Heart left ventricle (tissue), 16 donors: Measurements from ENCODE around the gene ST7. TPM values are rescaled to one million over a fixed set of nuclear protein-coding genes. Genes with fewer than 3 reads are reported as not detected.

Experiments used
- ATAC-seq, 4 donors: fragments of 200-7000 bp; cut with Tn5 transposase; one replicate each; pipeline ENCODE4 v1.9.1; 2020 to 2022; ENCODE audit warnings: moderate library complexity in 4 of 4, mild to moderate bottlenecking in 3 of 4, moderate number of reproducible peaks in 1 of 4
- DNase-seq, 5 donors: peaks; one replicate each; pipeline ENCODE4 v3.0.0-alpha.2; 2020
- H3K27ac ChIP-seq, 12 donors: fragments of 200-600 bp; sonication (generic) in 4 of 12; one replicate each; pipeline versions ENCODE4 v1.5.0 to v1.8.0; 2016 to 2022; ENCODE audit warnings: mild to moderate bottlenecking in 2 of 12
- H3K27me3 ChIP-seq, 9 donors: fragments of 200-600 bp; sonication (generic) in 2 of 9; one replicate each; pipeline versions ENCODE4 v1.5.1 to v1.8.0; 2016 to 2022; ENCODE audit warnings: mild to moderate bottlenecking in 3 of 9
- H3K36me3 ChIP-seq, 9 donors: fragments of 200-600 bp; sonication (generic) in 2 of 9; one replicate each; pipeline versions ENCODE4 v1.5.0 to v1.8.0; 2018 to 2022; ENCODE audit warnings: mild to moderate bottlenecking in 2 of 9
- H3K4me1 ChIP-seq, 12 donors: fragments of 200-600 bp; sonication (generic) in 4 of 12; one replicate each; pipeline versions ENCODE4 v1.5.0 to v1.8.0; 2016 to 2022; ENCODE audit warnings: mild to moderate bottlenecking in 3 of 12
- H3K4me3 ChIP-seq, 12 donors: fragments of 200-600 bp; sonication (generic) in 4 of 12; one replicate each; pipeline versions ENCODE4 v1.5.0 to v1.8.0; 2017 to 2022; ENCODE audit warnings: mild to moderate bottlenecking in 9 of 12, moderate library complexity in 4 of 12
- H3K9me3 ChIP-seq, 12 donors: fragments of 200-600 bp; sonication (generic) in 4 of 12; one replicate each; pipeline versions ENCODE4 v1.5.0 to v1.8.0; 2016 to 2022; ENCODE audit warnings: mild to moderate bottlenecking in 1 of 12
- POLR2A ChIP-seq, 2 donors: fragments of 450-650 bp; IDR thresholded peaks; one replicate each; pipeline ENCODE4 v1.6.1; 2017; ENCODE audit warnings: antibody characterized with exemption in 2 of 2, mild to moderate bottlenecking in 2 of 2, moderate library complexity in 2 of 2
- WGBS, 4 donors: extraction: QIAGEN DNeasy Blood & Tissue Kit in 2 of 4; methylation state at CpG; one replicate each; pipeline versions ENCODE4 v1.1.5 to v1.1.7; 2013 to 2018; 5-methylcytosine and 5-hydroxymethylcytosine counted together
- intact Hi-C, 10 donors: fragments of 100-400 bp; cut with DNase I; formaldehyde crosslinking; loops; one replicate each; pipeline versions ENCODE4 v1.11.1 to v1.14.2; 2022
- polyA plus RNA-seq, 2 donors: library from polyadenylated mRNA; stranded (reverse); fragments of 200-250 nt; gene quantifications; one replicate each; pipeline ENCODE4 v1.2.3, GENCODE V29; 2013
- total RNA-seq, 9 donors: library from RNA; depleted of rRNA in 2 of 9; stranded (reverse); fragments of >200 nt in 2 of 9; fragmentation: NEBNext Ultra II Directional in 3 of 9; extraction: Animal tissue kit (Norgen Biotek cat#: 25700) in 3 of 9; gene quantifications; one replicate each; pipeline versions ENCODE4 v1.1.0 to v1.2.4, GENCODE V29; 2016 to 2023
- TF ChIP-seq, protein P1 (sequence below), 12 donors: fragments of 200-600 bp; sonication (generic) in 4 of 12; IDR thresholded peaks; one replicate each; pipeline versions ENCODE4 v1.5.0 to v1.8.0; 2018 to 2022; ENCODE audit warnings: antibody characterized with exemption in 12 of 12, mild to moderate bottlenecking in 5 of 12
- donor health status: ischemic (EF 13 %, LVEDD 7.1; RV severe dilation, severe dysfunction).
- donor health status: healthy with polysubstance abuse.
- donor health status: DM: no; HTN: yes; CAD: no.
- donor health status: DM: no; HTN: no; CAD: no.
- donor health status: ischemic (EF 25% LVEDD 6.9; RV normal size, moderate dysfunction).
- donor health status: ischemic (EF 25% LVEDD 5.7; RV mildly dilated, moderate dysfunction).
- donor health status: healthy.
- donor health status: DM: yes; HTN: yes; CAD: no.
- donor health status: ischemic (EF 35%, LVEDD 5.7; RV mildly dilated, moderate dysfunction).
- donor health status: nonischemic (EF 11% LVEDD 7.7; RV severe dilation, severe dysfunction).
- donor health status: DM: yes; HTN: yes; CAD: no.
- donor health status: PGD.
- donor health status: ischemic (EF 29% LVEDD 5.4; RV normal size, mild dysfunction).
- donor health status: nonischemic (EF 23%, LVEDD 6.1; RV moderate dilation, normal function).

ST7 gene
- total and polyA plus RNA-seq, 11 donors, result 16.0 to 41.3 (median 25.5) TPM

GRCh38 chr7:117061751-117062150 is 108.5 kb downstream of the ST7 start:
- no peak for TF ChIP-seq POLR2A (IDR thresholded peaks at IDR 0.05)
- TF ChIP-seq, protein P1, sequence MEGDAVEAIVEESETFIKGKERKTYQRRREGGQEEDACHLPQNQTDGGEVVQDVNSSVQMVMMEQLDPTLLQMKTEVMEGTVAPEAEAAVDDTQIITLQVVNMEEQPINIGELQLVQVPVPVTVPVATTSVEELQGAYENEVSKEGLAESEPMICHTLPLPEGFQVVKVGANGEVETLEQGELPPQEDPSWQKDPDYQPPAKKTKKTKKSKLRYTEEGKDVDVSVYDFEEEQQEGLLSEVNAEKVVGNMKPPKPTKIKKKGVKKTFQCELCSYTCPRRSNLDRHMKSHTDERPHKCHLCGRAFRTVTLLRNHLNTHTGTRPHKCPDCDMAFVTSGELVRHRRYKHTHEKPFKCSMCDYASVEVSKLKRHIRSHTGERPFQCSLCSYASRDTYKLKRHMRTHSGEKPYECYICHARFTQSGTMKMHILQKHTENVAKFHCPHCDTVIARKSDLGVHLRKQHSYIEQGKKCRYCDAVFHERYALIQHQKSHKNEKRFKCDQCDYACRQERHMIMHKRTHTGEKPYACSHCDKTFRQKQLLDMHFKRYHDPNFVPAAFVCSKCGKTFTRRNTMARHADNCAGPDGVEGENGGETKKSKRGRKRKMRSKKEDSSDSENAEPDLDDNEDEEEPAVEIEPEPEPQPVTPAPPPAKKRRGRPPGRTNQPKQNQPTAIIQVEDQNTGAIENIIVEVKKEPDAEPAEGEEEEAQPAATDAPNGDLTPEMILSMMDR (IDR thresholded peaks at IDR 0.05), result no peak
- H3K4me3 ChIP-seq, result no peak overlapping the region
- H3K27me3 ChIP-seq, result no peaks in the 10 kb centered on the region
- peaks cover 0 to 10% (median 0%) of the 10 kb centered on the region in 12 donors for H3K4me1 ChIP-seq
- DNase-seq, result no peak
- intact Hi-C loops, result no loop called here
- no peaks in the 10 kb centered on the region for H3K9me3 ChIP-seq
- no peak overlapping the region for H3K27ac ChIP-seq
- ATAC-seq, result no peak
- H3K36me3 ChIP-seq, result no peaks in the 10 kb centered on the region

- WGBS, 4 donors, result 76 to 87% (median 80%) methylated on average over 1 of the region's 1 CpG
- intact Hi-C loops, result no loop called here
- no peak for ATAC-seq
- Histone ChIP-seq H3K9me3 (no peaks in the 10 kb centered on the region), H3K27ac (no peak overlapping the region), H3K27me3 (no peaks in the 10 kb centered on the region), H3K36me3 (no peaks in the 10 kb centered on the region), H3K4me3 (no peak overlapping the region), H3K4me1 (peaks cover 0 to 16% (median 0%) of the 10 kb centered on the region in 12 donors)
- no peak for DNase-seq
- TF ChIP-seq POLR2A (IDR thresholded peaks at IDR 0.05), result no peak
- TF ChIP-seq, protein P1 (IDR thresholded peaks at IDR 0.05), result no peak
Observed at GRCh38 chr7:117062300-117062699, 109.0 kb downstream of the ST7 start.

- Histone ChIP-seq H3K4me1 (peaks cover 0 to 32% (median 14%) of the 10 kb centered on the region in 12 donors), H3K9me3 (no peaks in the 10 kb centered on the region), H3K36me3 (no peaks in the 10 kb centered on the region), H3K27ac (no peak overlapping the region), H3K4me3 (no peak overlapping the region), H3K27me3 (no peaks in the 10 kb centered on the region)
- TF ChIP-seq, protein P1 (IDR thresholded peaks at IDR 0.05), result no peak
- no peak for TF ChIP-seq POLR2A (IDR thresholded peaks at IDR 0.05)
- intact Hi-C loops, result no loop called here
- DNase-seq, result no peak
- 94 to 99% (median 95%) methylated on average over 3 of the region's 3 CpGs for WGBS, 4 donors
- no peak for ATAC-seq
Observed at GRCh38 chr7:117064688-117065087, 111.4 kb downstream of the ST7 start.

GRCh38 chr7:117065571-117066150 is 112.4 kb downstream of the ST7 start:
- no peaks in the 10 kb centered on the region for H3K9me3 ChIP-seq
- WGBS, 4 donors, result 52 to 81% (median 72%) methylated on average over 3 of the region's 3 CpGs
- no peak for ATAC-seq
- no peak overlapping the region for H3K27ac ChIP-seq
- TF ChIP-seq POLR2A (IDR thresholded peaks at IDR 0.05), result no peak
- TF ChIP-seq, protein P1 (IDR thresholded peaks at IDR 0.05), result no peak
- no peaks in the 10 kb centered on the region for H3K36me3 ChIP-seq
- DNase-seq, result no peak
- no peak overlapping the region for H3K4me3 ChIP-seq
- H3K27me3 ChIP-seq, result no peaks in the 10 kb centered on the region
- H3K4me1 ChIP-seq, result peaks cover 0 to 32% (median 20%) of the 10 kb centered on the region in 12 donors
- intact Hi-C loops, result no loop called here
